ENCODE measurements around the gene CLEC18C. TPM values are rescaled to one million over a fixed set of nuclear protein-coding genes. Genes with fewer than 3 reads are reported as not detected.
"Not testable (repeated sequence)": the region's sequence is repeated elsewhere in the genome, so short reads cannot be mapped to it uniquely, and the experiment has no call there.

The CLEC18C gene
- total RNA-seq, 1 donor, result under 0.01 TPM

DNA sequence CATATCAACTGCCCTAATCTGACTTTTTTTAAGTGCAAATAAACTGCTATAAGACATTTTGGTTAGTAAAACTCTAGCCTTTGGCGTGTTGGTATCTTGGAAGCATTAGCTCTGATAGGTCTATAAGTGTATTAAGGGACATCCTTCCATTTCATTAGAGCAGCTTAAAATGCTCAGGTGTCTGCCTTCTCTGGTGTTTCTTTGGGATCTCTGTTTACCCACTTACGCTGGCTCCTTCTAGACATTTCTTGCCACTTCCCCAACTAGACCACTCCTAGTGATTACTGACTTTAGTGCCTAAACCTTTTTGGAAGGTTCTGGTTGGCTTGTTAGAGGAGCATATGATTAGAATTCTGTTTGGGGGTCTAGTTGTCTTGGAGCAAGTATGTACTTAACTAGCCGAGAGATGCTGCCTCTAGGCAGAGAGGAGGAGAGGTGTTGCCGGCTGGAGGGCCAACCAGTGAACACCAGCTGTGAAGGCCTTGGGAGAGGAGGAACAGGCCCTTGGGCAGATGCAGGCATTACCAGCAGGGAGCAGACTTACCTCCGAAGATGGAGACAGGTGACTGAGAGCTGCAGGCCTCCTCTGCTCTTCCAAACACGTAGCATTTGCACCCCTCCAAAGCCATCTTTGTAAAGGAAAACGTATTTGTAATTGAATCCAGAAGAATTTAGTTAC, 15.2 kb upstream of the CLEC18C start:
- no peak for DNase-seq (ENCODE audit: low read depth in 2 of 3, low spot score in 2 of 3)

DNA sequence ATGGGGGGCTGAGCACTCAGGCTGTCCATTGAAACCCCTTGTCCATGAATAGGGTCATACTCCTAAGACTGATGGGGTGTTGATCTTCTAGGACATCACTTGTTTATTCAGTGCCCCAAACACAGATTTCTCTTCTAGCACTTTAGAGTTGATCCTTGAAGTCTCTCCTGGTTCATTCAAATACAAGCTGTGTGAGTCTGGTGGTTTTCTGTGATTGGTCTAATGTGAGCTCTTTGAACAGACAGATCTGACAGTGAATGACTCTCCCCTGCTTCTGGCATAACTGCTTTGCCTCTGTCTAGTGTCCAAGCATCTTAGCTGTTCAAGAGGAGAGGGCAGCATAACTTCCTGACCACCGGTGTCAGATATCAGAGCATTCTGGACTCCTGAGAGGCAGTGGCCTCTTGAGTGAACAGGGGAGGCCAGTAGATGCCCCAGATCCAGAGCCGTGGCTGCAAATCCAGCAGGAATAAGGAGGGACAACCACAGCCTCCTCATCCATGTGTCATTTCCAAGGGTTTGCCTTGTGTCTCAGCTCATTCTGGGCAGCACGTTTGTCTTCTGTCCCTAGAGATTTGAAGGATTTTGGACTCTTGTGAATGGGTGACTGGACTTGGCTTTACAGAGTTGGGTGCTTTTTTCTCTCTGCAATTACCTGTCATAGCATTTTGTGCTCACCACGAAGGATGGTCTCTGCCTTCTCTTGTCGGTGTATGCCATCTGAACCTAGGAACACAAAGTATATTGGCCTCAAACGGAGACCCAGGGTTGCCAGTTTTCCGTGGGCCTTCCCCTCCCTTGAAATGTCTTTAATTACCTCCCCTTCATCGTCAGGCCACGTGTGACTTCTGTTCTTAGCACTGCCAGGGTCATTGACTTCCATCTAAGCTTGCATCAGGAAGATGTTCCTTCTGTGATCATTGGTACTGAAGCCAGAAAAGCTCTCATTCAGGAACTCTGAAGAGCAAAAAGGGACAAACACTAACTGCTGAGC, 13.9 kb upstream of the CLEC18C start:
- no peak for DNase-seq (ENCODE audit: low read depth in 2 of 3, low spot score in 2 of 3)

DNA sequence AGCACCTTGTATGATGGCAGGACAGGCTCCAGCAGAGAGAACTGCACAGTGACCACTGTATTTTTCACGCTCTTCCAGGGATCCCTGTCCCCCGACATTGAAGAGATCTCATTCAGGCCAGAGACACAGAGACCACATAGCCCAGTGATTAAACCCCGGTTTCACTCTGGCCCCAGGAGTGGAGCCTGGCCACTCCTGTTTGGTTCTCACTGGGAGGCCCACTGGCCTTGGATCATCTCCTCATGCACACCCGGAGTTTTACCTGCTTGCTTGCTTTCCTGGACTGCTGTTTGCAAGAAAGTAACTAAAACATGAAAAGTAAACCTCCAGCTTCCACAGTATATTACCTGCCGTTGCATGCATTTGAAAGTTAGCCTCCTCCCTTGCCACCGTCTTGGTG, 13.2 kb upstream of the CLEC18C start:
- no peak for DNase-seq (ENCODE audit: low read depth in 2 of 3, low spot score in 2 of 3)

DNA sequence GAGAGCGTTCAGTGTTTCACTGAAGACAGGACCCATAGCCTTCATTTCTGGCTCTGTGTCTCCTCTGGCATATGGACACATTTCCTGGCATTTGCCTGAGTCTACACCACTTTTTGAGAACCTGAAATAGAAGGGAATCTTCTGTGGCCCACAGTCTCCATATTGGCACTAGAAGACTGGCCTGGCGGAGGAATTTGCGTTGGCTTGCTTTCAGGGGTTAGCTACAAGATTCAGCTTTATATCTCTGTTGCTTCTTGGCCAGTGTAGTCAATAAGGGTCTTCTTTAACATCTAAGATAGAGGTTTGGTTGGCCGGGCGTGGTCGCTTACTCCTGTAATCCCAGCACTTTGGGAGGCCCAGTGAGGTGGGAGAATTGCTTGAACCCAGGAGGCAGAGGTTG, 12.8 kb upstream of the CLEC18C start:
- DNase-seq (ENCODE audit: low read depth in 2 of 3, low spot score in 2 of 3), result no peak

DNA sequence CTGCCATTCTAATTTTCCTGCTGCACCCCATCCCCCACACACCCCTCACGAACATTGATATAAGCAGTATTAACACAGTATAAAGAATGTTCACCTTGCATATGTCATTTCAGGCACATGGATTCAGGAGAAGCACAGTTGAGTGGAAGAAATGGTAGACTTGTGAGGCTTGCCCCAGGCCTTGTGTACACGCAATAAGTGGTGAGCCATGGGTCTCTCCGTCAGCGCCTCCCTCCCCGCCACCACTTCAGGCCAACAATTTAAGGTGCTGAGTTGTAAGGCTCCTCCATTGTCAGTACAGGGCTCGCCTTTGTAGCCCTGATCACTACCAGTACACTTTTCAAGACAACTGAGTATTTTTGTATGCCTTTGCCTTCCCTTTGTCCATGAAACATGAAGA, 12.2 kb upstream of the CLEC18C start:
- DNase-seq (ENCODE audit: low read depth in 2 of 3, low spot score in 2 of 3), result no peak

- no peak for DNase-seq (ENCODE audit: low read depth in 2 of 3, low spot score in 2 of 3)
Observed at GRCh38 chr16:70162041-70162451, 11.5 kb upstream of the CLEC18C start.

DNA sequence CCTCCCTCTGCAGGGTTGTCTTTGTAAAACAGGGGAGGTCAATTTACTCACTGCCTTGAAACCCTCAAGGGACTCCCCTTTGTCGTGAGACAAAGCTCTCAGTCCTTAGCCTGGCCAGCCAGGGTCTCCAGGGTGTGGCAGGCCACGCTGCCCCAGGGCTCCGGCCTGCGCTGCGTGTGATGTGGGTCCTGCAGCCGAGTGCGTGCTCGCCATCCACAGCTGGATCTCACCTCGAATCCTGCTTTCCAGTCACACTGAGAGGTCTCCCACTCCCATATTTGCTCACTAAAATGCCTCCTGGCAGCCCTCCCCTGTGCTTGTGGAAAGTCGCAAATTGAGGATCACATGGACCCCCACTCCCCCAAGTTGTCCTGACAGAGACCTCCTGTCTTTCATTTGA, 10.0 kb upstream of the CLEC18C start:
- no peak for DNase-seq (ENCODE audit: low read depth in 2 of 3, low spot score in 2 of 3)

GRCh38 chr16:70166688-70167087, 6.9 kb upstream of the CLEC18C start:
- not testable (repeated sequence) for DNase-seq (ENCODE audit: low read depth in 2 of 3, low spot score in 2 of 3)

DNA sequence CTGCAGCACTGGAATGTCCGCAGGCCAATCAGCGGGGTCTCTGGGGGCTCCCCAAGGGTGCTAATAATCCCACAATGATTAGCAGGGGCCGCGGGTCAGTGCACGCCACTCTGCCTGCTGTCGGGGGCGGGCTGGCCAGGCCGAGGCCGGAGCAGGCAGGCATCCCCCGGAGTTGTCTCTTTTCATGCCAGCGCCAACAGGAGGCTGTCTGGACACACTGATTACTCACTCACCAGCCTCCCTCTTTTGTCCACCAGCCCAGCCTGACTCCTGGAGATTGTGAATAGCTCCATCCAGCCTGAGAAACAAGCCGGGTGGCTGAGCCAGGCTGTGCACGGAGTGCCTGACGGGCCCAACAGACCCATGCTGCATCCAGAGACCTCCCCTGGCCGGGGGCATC, 329 bp downstream of the CLEC18C start:
- DNase-seq (ENCODE audit: low read depth in 2 of 3, low spot score in 2 of 3), result not testable (repeated sequence)

- not testable (repeated sequence) for DNase-seq (ENCODE audit: low read depth in 2 of 3, low spot score in 2 of 3)
Observed at GRCh38 chr16:70174387-70174932, 873 bp downstream of the CLEC18C start.

DNA sequence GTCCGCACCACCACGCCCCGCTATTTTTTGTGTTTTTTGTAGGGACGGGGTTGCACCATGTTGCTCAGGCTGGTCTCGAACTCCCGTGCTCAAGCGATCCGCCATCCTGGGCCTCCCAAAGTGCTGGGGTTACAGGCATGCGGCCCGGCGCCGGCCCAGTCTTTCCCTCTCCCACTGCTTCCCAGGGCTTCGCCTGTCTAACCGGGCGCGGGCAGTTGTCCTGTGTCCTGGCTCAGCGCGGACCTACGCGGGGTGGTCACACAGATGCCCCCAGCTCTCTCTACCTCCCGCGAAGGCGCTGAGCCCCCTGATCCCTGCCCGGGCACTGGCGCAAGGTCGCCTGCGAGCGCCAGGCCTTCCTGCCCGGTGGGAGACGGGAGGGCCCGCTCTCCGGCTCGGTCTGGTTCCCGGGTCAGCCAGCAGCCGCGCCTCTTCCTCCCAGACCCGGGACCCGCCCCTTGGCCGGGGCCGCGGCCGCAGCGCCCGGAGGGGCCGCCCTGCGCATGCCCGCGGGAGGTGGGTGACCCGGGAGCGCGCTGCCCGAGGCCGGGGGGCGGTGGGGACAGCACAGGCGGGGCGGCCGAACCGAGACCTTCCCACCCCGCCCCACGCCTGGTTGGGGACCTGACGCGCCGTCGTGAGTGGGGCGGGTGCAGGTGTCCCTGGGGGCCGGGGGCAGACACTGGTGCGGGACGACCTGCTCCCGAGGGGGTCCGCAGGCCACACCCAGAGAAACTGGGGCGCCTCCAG, 14.4 kb downstream of the CLEC18C start:
- DNase-seq (ENCODE audit: low read depth in 2 of 3, low spot score in 2 of 3), result not testable (repeated sequence)

- DNase-seq (ENCODE audit: low read depth in 2 of 3, low spot score in 2 of 3), result not testable (repeated sequence)
Observed at GRCh38 chr16:70188608-70188915, 15.0 kb downstream of the CLEC18C start.

- not testable (repeated sequence) for DNase-seq (ENCODE audit: low read depth in 2 of 3, low spot score in 2 of 3)
Observed at GRCh38 chr16:70190574-70190973, 17.0 kb downstream of the CLEC18C start.

DNA sequence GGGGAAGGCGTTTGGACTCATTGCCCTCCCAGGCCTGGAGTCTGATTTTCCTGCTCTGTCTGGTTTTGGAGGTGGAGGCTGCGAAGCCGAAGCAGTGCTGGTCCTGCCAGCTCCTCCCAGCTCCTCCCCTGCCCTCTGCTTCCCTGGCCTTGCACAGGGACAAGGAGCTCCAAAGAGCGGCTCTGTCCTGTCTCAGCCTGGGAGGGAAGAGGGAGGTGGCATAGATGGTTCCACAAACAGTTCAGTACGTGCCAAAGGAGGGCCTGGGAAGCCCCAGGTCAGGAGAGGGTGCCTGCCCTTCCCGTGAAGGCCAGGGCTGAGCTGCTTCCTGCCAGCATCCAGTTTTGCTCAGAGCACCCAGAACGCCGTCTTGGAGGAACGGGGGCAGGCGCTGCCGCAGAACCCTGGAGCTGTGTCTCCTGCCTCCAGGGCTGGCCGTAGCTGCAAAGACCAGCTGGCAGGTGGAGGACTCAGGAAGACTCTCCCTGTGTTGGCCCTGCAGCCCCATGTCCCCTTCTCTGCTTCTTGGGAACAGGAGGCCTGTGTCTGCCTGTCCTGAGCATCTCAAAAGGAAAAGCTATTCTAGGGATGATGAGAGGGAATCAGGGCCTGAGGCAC, 23.2 kb downstream of the CLEC18C start:
- DNase-seq (ENCODE audit: low read depth in 2 of 3, low spot score in 2 of 3), result not testable (repeated sequence)

GRCh38 chr16:70197611-70198010, 24.0 kb downstream of the CLEC18C start:
- DNase-seq (ENCODE audit: low read depth in 2 of 3, low spot score in 2 of 3), result peak in 2 of 3 donors; percentile 37 to 71

- DNase-seq (ENCODE audit: low read depth in 2 of 3, low spot score in 2 of 3), result not testable (repeated sequence)
Observed at GRCh38 chr16:70198230-70198629, 24.6 kb downstream of the CLEC18C start.

DNA sequence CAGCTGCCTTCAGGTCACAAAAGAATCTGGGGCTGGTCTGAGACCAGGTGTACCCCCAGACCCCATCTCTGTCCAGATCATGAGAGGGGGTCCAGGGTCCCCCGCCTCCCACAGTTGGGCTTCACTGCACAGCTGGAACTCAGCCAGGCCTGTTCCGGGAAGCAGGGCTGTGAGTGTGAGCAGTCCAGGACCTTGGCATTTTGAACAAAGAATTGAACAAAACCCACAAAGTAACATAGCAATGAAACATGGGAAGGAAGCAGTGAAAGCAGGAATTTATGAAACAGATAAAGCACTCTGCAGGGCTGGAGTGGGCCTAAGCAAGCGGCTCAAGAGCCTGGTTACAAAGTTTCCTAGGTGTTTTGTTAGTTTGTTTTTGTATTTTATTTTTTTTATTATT, 25.1 kb downstream of the CLEC18C start:
- DNase-seq (ENCODE audit: low read depth in 2 of 3, low spot score in 2 of 3), result not testable (repeated sequence)

GRCh38 chr16:70199170-70199569, 25.6 kb downstream of the CLEC18C start:
- DNase-seq (ENCODE audit: low read depth in 2 of 3, low spot score in 2 of 3), result not testable (repeated sequence)

GRCh38 chr16:70200063-70200462, 26.5 kb downstream of the CLEC18C start:
- not testable (repeated sequence) for DNase-seq (ENCODE audit: low read depth in 2 of 3, low spot score in 2 of 3)

GRCh38 chr16:70203508-70203907, 29.9 kb downstream of the CLEC18C start:
- DNase-seq (ENCODE audit: low read depth in 2 of 3, low spot score in 2 of 3), result not testable (repeated sequence)

Data from hematopoietic multipotent progenitor cell (in vitro differentiated cells).